Suprapubic skin (tissue), 4 donors: ENCODE results near the gene COL6A1. TPM values are rescaled to one million over a fixed set of nuclear protein-coding genes. Genes with fewer than 3 reads are reported as not detected.

Experiments used
- DNase-seq, 2 donors: peaks; one replicate each; pipeline ENCODE4 v3.0.0-alpha.2; 2019; ENCODE audit warnings: low spot score in 2 of 2
- H3K27ac ChIP-seq: fragments of 200-600 bp; sonication (generic); one replicate; pipeline ENCODE4 v1.5.1; 2019
- H3K27me3 ChIP-seq: fragments of 200-600 bp; sonication (generic); one replicate; pipeline ENCODE4 v1.5.1; 2019
- H3K36me3 ChIP-seq: fragments of 200-600 bp; sonication (generic); one replicate; pipeline ENCODE4 v1.5.1; 2019
- H3K4me1 ChIP-seq: fragments of 200-600 bp; sonication (generic); one replicate; pipeline ENCODE4 v1.5.1; 2019
- H3K4me3 ChIP-seq: fragments of 200-600 bp; sonication (generic); one replicate; pipeline ENCODE4 v1.5.1; 2019; ENCODE audit warnings: mild to moderate bottlenecking
- H3K9me3 ChIP-seq: fragments of 200-600 bp; sonication (generic); one replicate; pipeline ENCODE4 v1.5.1; 2019
- CTCF ChIP-seq, 2 donors: fragments of 200-600 bp in 1 of 2; fragments of 450-650 bp in 1 of 2; sonication (generic) in 1 of 2; IDR thresholded peaks; one replicate each; pipeline ENCODE4 v1.5.1; 2016 to 2019; ENCODE audit warnings: antibody characterized with exemption in 2 of 2, mild to moderate bottlenecking in 1 of 2, moderate library complexity in 1 of 2
- EP300 ChIP-seq: sonication (generic); formaldehyde crosslinking; IDR thresholded peaks from one replicate; pipeline ENCODE4 v1.6.1; 2017; ENCODE audit warnings: antibody characterized with exemption
- POLR2A ChIP-seq, 2 donors: fragments of 450-650 bp; IDR thresholded peaks; one replicate each; pipeline ENCODE4 v1.6.1; 2017; ENCODE audit warnings: antibody characterized with exemption in 2 of 2, mild to moderate bottlenecking in 2 of 2, moderate library complexity in 2 of 2
- POLR2AphosphoS5 ChIP-seq, 3 donors: sonication (generic); formaldehyde crosslinking; IDR thresholded peaks; one replicate each; pipeline ENCODE4 v1.6.1; 2017; ENCODE audit warnings: antibody characterized with exemption in 3 of 3
- WGBS: methylation state at CpG from one replicate; pipeline ENCODE4 v1.1.5; 2018; 5-methylcytosine and 5-hydroxymethylcytosine counted together
- total RNA-seq, 4 donors: library from RNA; depleted of rRNA; stranded (reverse); fragments of >200 nt; gene quantifications; one replicate each; pipeline ENCODE4 v1.1.0, GENCODE V29; 2016

The COL6A1 gene
- total RNA-seq, 4 donors from 2014 or later, result 105 to 123 (median 109) TPM

GRCh38 chr21:45937721-45938452 lies 43.7 kb upstream of the COL6A1 start:
- WGBS, result 71% methylated on average over 16 of the region's 17 CpGs
- no peak overlapping the region for H3K4me3 ChIP-seq
- TF ChIP-seq EP300, result no peak
- TF ChIP-seq CTCF (IDR thresholded peaks at IDR 0.05), result no peak
- TF ChIP-seq POLR2AphosphoS5 (IDR thresholded peaks at IDR 0.05), result no peak
- no peak for TF ChIP-seq POLR2A (IDR thresholded peaks at IDR 0.05)
- no peak overlapping the region for H3K27ac ChIP-seq
- no peak for DNase-seq
- H3K9me3 ChIP-seq, result no peaks in the 10 kb centered on the region
- H3K36me3 ChIP-seq, result no peaks in the 10 kb centered on the region
- H3K27me3 ChIP-seq, result no peaks in the 10 kb centered on the region
- no peaks in the 10 kb centered on the region for H3K4me1 ChIP-seq

- no peaks in the 10 kb centered on the region for H3K27me3 ChIP-seq
- no peak overlapping the region for H3K27ac ChIP-seq
- peak in 1 of 2 donors; percentile 33 for DNase-seq
- no peaks in the 10 kb centered on the region for H3K36me3 ChIP-seq
- H3K9me3 ChIP-seq, result no peaks in the 10 kb centered on the region
- H3K4me3 ChIP-seq, result no peak overlapping the region
- 89% methylated on average over 1 of the region's 1 CpG for WGBS
- H3K4me1 ChIP-seq, result no peaks in the 10 kb centered on the region
- TF ChIP-seq EP300, result no peak
- no peak for TF ChIP-seq POLR2A (IDR thresholded peaks at IDR 0.05)
- TF ChIP-seq CTCF (IDR thresholded peaks at IDR 0.05), result no peak
- TF ChIP-seq POLR2AphosphoS5 (IDR thresholded peaks at IDR 0.05), result no peak
Observed at GRCh38 chr21:45938453-45938755, 43.2 kb upstream of the COL6A1 start.

GRCh38 chr21:45938811-45939520 lies 42.6 kb upstream of the COL6A1 start:
- Histone ChIP-seq H3K36me3 (no peaks in the 10 kb centered on the region), H3K9me3 (no peaks in the 10 kb centered on the region), H3K27ac (no peak overlapping the region), H3K27me3 (no peaks in the 10 kb centered on the region), H3K4me3 (no peak overlapping the region), H3K4me1 (no peaks in the 10 kb centered on the region)
- whole genome bisulfite sequencing, result 86% methylated on average over 11 of the region's 17 CpGs
- DNase-seq, result no peak
- no peak for TF ChIP-seq POLR2AphosphoS5 (IDR thresholded peaks at IDR 0.05)
- TF ChIP-seq EP300, result no peak
- TF ChIP-seq POLR2A (IDR thresholded peaks at IDR 0.05), result no peak
- TF ChIP-seq CTCF (IDR thresholded peaks at IDR 0.05), result no peak

- no peaks in the 10 kb centered on the region for H3K36me3 ChIP-seq
- no peak for DNase-seq
- WGBS, result 100% methylated on average over 2 of the region's 15 CpGs
- H3K4me3 ChIP-seq, result no peak overlapping the region
- TF ChIP-seq CTCF (IDR thresholded peaks at IDR 0.05), result no peak
- TF ChIP-seq EP300, result no peak
- no peak for TF ChIP-seq POLR2AphosphoS5 (IDR thresholded peaks at IDR 0.05)
- no peak for TF ChIP-seq POLR2A (IDR thresholded peaks at IDR 0.05)
- no peak overlapping the region for H3K27ac ChIP-seq
- no peaks in the 10 kb centered on the region for H3K27me3 ChIP-seq
- H3K9me3 ChIP-seq, result no peaks in the 10 kb centered on the region
- H3K4me1 ChIP-seq, result no peaks in the 10 kb centered on the region
Observed at GRCh38 chr21:45939521-45940045, 42.0 kb upstream of the COL6A1 start.

- no peaks in the 10 kb centered on the region for H3K4me1 ChIP-seq
- no peaks in the 10 kb centered on the region for H3K36me3 ChIP-seq
- no peak overlapping the region for H3K27ac ChIP-seq
- DNase-seq, result peak in 1 of 2 donors; percentile 49
- TF ChIP-seq POLR2AphosphoS5 (IDR thresholded peaks at IDR 0.05) (no peak), POLR2A (IDR thresholded peaks at IDR 0.05) (no peak), EP300 (no peak), CTCF (IDR thresholded peaks at IDR 0.05) (no peak)
- H3K27me3 ChIP-seq, result no peaks in the 10 kb centered on the region
- H3K4me3 ChIP-seq, result no peak overlapping the region
- 98% methylated on average over 7 of the region's 20 CpGs for WGBS
- H3K9me3 ChIP-seq, result no peaks in the 10 kb centered on the region
Observed at GRCh38 chr21:45940091-45940490, 41.5 kb upstream of the COL6A1 start.
